Measurements from ENCODE around the gene MRNIP.

- no peak for TF ChIP-seq RAD21 (IDR thresholded peaks at IDR 0.05; ENCODE audit: low read depth)
- no peak for TF ChIP-seq NFIC (IDR thresholded peaks at IDR 0.05)
- TF ChIP-seq ZBTB7A (IDR thresholded peaks at IDR 0.05; ENCODE audit: low read depth) = no peak
- no peak for TF ChIP-seq YY1 (IDR thresholded peaks at IDR 0.05; ENCODE audit: low read depth)
- no peak for TF ChIP-seq CREB1 (IDR thresholded peaks at IDR 0.05; ENCODE audit: low read depth)
- TF ChIP-seq EP300 (IDR thresholded peaks at IDR 0.05; ENCODE audit: borderline replicate concordance) = no peak
- no peak for TF ChIP-seq MAX (IDR thresholded peaks at IDR 0.05)
- TF ChIP-seq REST (IDR thresholded peaks at IDR 0.05; ENCODE audit: low read depth) = no peak
- no peak for TF ChIP-seq TAF1 (IDR thresholded peaks at IDR 0.05; ENCODE audit: low read depth)
- TF ChIP-seq FOXM1 (IDR thresholded peaks at IDR 0.05; ENCODE audit: borderline replicate concordance, low read depth) = no peak
- no peak for TF ChIP-seq TEAD4 (IDR thresholded peaks at IDR 0.05)
- no peak for TF ChIP-seq USF1 (IDR thresholded peaks at IDR 0.05)
- TF ChIP-seq EGR1 (IDR thresholded peaks at IDR 0.05) = no peak
These were observed 29.2 kb upstream of the MRNIP start for GRCh38 chr5:179887802-179888201.
